Measurements from ENCODE around the gene LEUTX. TPM values are rescaled to one million over a fixed set of nuclear protein-coding genes. Genes with fewer than 3 reads are reported as not detected.

LEUTX gene
- total RNA-seq, 1 donor from 2014 or later, result not detected

- H3K9me3 Mint-ChIP-seq (ENCODE audit: unreplicated experiment), result no peaks in the 10 kb centered on the region
- peaks cover 1% of the 10 kb centered on the region for H3K27me3 Mint-ChIP-seq (ENCODE audit: unreplicated experiment)
- H3K36me3 Mint-ChIP-seq (ENCODE audit: low read depth, unreplicated experiment), result no peaks in the 10 kb centered on the region
- DNase-seq (ENCODE audit: low spot score), result no peak
- H3K27ac Mint-ChIP-seq (ENCODE audit: unreplicated experiment), result no peak overlapping the region
- TF ChIP-seq CTCF (IDR thresholded peaks at IDR 0.05; ENCODE audit: unreplicated experiment), result no peak
- H3K4me1 Mint-ChIP-seq (ENCODE audit: unreplicated experiment), result no peaks in the 10 kb centered on the region
- no peak overlapping the region for H3K4me3 Mint-ChIP-seq (ENCODE audit: unreplicated experiment)
Measured at GRCh38 chr19:39768334-39768733, 10.3 kb upstream of the LEUTX start.

- no peaks in the 10 kb centered on the region for H3K4me1 Mint-ChIP-seq (ENCODE audit: unreplicated experiment)
- TF ChIP-seq CTCF (IDR thresholded peaks at IDR 0.05; ENCODE audit: unreplicated experiment), result no peak
- no peaks in the 10 kb centered on the region for H3K9me3 Mint-ChIP-seq (ENCODE audit: unreplicated experiment)
- peaks cover 1% of the 10 kb centered on the region for H3K27me3 Mint-ChIP-seq (ENCODE audit: unreplicated experiment)
- no peak for DNase-seq (ENCODE audit: low spot score)
- H3K27ac Mint-ChIP-seq (ENCODE audit: unreplicated experiment), result no peak overlapping the region
- H3K36me3 Mint-ChIP-seq (ENCODE audit: low read depth, unreplicated experiment), result no peaks in the 10 kb centered on the region
- H3K4me3 Mint-ChIP-seq (ENCODE audit: unreplicated experiment), result no peak overlapping the region
Measured at GRCh38 chr19:39768786-39769185, 9.9 kb upstream of the LEUTX start.

GRCh38 chr19:39780894-39781293, 2.2 kb downstream of the LEUTX start:
- H3K4me1 Mint-ChIP-seq (ENCODE audit: unreplicated experiment), result no peaks in the 10 kb centered on the region
- no peak for DNase-seq (ENCODE audit: low spot score)
- TF ChIP-seq CTCF (IDR thresholded peaks at IDR 0.05; ENCODE audit: unreplicated experiment), result no peak
- no peaks in the 10 kb centered on the region for H3K27me3 Mint-ChIP-seq (ENCODE audit: unreplicated experiment)
- H3K9me3 Mint-ChIP-seq (ENCODE audit: unreplicated experiment), result no peaks in the 10 kb centered on the region
- no peak overlapping the region for H3K4me3 Mint-ChIP-seq (ENCODE audit: unreplicated experiment)
- no peak overlapping the region for H3K27ac Mint-ChIP-seq (ENCODE audit: unreplicated experiment)
- no peaks in the 10 kb centered on the region for H3K36me3 Mint-ChIP-seq (ENCODE audit: low read depth, unreplicated experiment)

GRCh38 chr19:39788244-39788643, 9.6 kb downstream of the LEUTX start:
- no peak for TF ChIP-seq CTCF (IDR thresholded peaks at IDR 0.05; ENCODE audit: unreplicated experiment)
- DNase-seq (ENCODE audit: low spot score), result no peak
- Mint-ChIP-seq H3K27me3 (ENCODE audit: unreplicated experiment) (no peaks in the 10 kb centered on the region), H3K36me3 (ENCODE audit: low read depth, unreplicated experiment) (no peaks in the 10 kb centered on the region), H3K27ac (ENCODE audit: unreplicated experiment) (no peak overlapping the region), H3K4me3 (ENCODE audit: unreplicated experiment) (no peak overlapping the region), H3K4me1 (ENCODE audit: unreplicated experiment) (no peaks in the 10 kb centered on the region), H3K9me3 (ENCODE audit: unreplicated experiment) (no peaks in the 10 kb centered on the region)

GRCh38 chr19:39792999-39793546, 14.4 kb downstream of the LEUTX start:
- Mint-ChIP-seq H3K27me3 (ENCODE audit: unreplicated experiment) (no peaks in the 10 kb centered on the region), H3K27ac (ENCODE audit: unreplicated experiment) (no peak overlapping the region), H3K4me1 (ENCODE audit: unreplicated experiment) (peaks cover 4% of the 10 kb centered on the region), H3K4me3 (ENCODE audit: unreplicated experiment) (no peak overlapping the region), H3K36me3 (ENCODE audit: low read depth, unreplicated experiment) (no peaks in the 10 kb centered on the region), H3K9me3 (ENCODE audit: unreplicated experiment) (no peaks in the 10 kb centered on the region)
- DNase-seq (ENCODE audit: low spot score), result peak; percentile 86
- peak; percentile 91 for TF ChIP-seq CTCF (IDR thresholded peaks at IDR 0.05; ENCODE audit: unreplicated experiment)

Measured in endothelial cell (in vitro differentiated cells).